ENCODE measurements around the gene USP51.
A peak's percentile ranks its signal among the peaks of the same experiment; 100 is the strongest.

The USP51 gene

DNA sequence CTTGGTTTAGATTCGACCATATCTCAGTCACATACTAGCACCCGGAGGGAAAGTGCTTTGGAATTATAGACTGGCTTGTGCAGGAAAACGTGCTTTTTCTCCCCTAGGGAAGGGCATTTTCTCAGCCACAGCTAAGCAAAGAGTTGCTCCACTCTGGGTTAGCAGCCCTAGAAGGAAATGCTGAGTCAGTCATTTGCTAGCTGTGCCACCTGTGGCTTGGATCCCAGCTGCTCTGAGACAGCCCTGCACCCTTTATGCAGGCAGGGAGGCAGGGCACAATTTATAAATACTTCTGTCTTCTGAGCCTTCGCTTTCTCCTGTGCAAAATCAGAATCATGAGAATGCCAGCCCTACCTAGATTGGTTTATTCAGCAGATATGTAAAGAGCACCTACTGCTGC, 1.3 kb upstream of the USP51 start:
- DNase-seq (ENCODE audit: extremely low read depth, low read depth), result no peak
- TF ChIP-seq, protein P1, sequence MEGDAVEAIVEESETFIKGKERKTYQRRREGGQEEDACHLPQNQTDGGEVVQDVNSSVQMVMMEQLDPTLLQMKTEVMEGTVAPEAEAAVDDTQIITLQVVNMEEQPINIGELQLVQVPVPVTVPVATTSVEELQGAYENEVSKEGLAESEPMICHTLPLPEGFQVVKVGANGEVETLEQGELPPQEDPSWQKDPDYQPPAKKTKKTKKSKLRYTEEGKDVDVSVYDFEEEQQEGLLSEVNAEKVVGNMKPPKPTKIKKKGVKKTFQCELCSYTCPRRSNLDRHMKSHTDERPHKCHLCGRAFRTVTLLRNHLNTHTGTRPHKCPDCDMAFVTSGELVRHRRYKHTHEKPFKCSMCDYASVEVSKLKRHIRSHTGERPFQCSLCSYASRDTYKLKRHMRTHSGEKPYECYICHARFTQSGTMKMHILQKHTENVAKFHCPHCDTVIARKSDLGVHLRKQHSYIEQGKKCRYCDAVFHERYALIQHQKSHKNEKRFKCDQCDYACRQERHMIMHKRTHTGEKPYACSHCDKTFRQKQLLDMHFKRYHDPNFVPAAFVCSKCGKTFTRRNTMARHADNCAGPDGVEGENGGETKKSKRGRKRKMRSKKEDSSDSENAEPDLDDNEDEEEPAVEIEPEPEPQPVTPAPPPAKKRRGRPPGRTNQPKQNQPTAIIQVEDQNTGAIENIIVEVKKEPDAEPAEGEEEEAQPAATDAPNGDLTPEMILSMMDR (IDR thresholded peaks at IDR 0.05; ENCODE audit: low read depth, low read length, missing control alignments), result no peak
- no peak overlapping the region for H3K4me3 ChIP-seq (replicated peaks; ENCODE audit: low read depth, low read length)

DNA sequence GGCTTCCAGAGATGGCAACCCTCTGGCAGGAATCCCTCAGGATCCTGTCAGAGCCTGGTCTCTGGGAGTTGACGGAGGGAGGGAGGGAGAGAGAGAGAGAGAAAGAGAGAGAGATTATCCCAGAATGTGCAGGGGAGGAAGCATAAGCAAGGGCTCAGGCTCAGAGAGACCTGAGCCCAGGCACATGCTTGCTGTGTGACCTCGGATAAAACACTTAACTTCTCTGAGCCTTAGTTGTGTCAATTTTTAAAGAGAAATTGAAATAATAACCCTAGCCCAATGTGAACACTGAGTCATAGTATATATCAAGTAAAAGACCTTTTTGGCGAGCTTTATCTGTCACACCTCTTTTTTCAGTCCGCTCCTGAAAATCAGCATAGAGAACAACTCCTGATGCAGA, 473 bp upstream of the USP51 start:
- TF ChIP-seq, protein P1 (IDR thresholded peaks at IDR 0.05; ENCODE audit: low read depth, low read length, missing control alignments), result no peak

DNA sequence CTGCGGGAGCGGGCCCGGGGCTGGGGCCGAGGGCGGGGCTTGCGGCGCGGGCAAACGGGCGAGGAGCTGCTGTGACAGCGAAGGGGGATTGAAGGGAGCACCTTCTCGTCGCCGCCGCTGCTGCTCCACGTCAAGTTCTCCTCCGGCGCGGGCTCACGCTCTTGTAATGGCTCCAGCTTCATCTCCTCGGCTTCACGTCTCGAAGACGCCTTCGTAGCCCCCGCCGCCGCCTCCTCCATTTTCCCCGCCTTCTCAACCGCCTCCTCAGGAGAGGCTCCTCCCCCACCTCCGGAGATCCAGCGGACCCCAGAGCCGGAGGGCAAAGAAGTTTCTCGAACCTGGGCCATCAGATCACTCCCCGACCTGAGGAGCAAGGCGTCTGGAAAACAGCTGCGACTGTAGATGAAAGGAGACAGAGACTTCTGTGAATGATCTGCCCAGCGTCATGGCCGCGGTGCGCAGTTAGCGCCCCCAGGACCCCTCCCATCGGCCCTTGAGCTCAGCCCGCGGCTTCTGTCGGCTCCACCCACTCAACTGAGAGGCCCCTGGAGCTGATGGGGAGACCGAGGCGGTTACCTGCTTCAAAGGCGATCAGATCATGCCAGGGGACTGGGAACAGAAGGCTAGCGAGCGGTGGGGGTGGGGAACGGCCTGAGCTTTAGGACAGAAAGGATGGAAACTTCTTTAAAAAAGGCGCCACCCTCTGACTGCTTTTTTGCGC, 895 bp downstream of the USP51 start:
- DNase-seq (ENCODE audit: extremely low read depth, low read depth), result no peak
- TF ChIP-seq, protein P1 (IDR thresholded peaks at IDR 0.05; ENCODE audit: low read depth, low read length, missing control alignments), result no peak
- peak overlapping the region; percentile 51 for H3K4me3 ChIP-seq (replicated peaks; ENCODE audit: low read depth, low read length)

More for the DNA sequence above, 473 bp upstream of the USP51 start:
- peak overlapping the region; percentile 51 for H3K4me3 ChIP-seq (replicated peaks; ENCODE audit: low read depth, low read length)
- DNase-seq (ENCODE audit: extremely low read depth, low read depth), result no peak

DNA sequence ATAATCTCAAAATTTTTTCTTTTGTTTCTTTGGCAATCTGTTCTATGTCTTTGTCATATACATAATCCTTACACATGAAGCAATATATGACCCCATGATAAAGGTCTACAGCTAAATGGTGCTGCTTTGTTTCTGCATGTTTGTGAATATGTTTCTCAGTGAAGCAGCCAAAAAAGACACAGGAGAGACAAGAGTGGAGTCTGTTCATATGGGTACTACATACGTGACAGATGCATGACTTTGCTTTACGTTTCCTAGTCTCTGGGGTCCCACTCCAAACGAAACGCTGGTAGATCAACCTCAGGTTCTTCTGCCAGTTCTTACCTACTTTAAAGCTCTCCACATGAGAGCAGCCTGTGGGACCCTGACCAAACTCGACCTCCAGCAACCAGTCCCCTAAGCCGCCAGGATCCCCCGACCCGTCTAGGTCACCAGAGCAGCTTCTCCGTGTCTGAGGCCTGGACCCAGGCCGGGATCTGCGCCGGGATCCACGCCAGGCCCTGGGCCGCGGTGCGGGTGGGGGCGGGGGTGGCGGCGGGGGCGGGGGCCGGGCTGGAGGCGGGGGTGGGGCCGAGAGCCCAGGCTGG, 1.5 kb downstream of the USP51 start:
- no peak for DNase-seq (ENCODE audit: extremely low read depth, low read depth)
- TF ChIP-seq, protein P1 (IDR thresholded peaks at IDR 0.05; ENCODE audit: low read depth, low read length, missing control alignments), result no peak
- peak overlapping the region; percentile 51 for H3K4me3 ChIP-seq (replicated peaks; ENCODE audit: low read depth, low read length)

DNA sequence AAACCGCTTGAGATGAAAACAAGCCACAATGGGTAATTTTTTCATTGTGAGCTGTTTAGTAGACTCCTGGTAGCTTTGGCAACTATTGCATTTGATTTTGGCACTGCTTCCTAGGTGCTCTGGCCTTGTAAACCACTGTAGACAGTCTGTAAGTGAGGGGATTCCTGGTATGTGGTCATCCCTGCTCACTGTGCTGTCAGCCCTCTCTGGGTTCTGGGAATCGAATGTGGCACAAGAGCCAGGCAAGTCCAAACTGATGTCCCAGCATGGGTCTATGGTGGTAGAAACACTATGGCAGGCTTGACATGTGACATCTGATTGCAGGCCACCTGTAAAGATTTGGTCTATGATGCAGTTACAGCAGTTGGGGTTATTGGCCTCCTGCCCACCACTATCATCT, 2.5 kb downstream of the USP51 start:
- H3K4me3 ChIP-seq (replicated peaks; ENCODE audit: low read depth, low read length), result no peak overlapping the region
- no peak for DNase-seq (ENCODE audit: extremely low read depth, low read depth)
- TF ChIP-seq, protein P1 (IDR thresholded peaks at IDR 0.05; ENCODE audit: low read depth, low read length, missing control alignments), result no peak

DNA sequence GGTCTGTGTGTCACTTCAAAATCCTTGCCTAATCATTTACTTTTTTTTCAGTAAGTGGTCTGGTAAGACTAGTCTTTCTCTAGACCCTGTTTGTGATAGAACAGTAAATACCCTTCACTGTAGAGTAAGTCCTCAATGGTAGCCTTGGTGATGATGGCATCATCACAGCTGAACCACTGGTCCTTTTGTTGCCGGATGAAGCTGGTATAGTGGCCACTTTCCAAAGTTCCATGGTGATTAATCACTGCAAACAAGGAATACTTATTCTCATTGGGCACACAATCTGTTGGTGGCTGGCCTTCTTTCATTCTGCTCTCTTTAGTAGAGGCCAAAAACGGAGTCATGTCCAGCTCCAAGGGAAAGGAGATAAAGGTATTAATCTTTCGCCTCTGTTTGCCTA, 2.9 kb downstream of the USP51 start:
- TF ChIP-seq, protein P1 (IDR thresholded peaks at IDR 0.05; ENCODE audit: low read depth, low read length, missing control alignments), result no peak
- no peak overlapping the region for H3K4me3 ChIP-seq (replicated peaks; ENCODE audit: low read depth, low read length)
- no peak for DNase-seq (ENCODE audit: extremely low read depth, low read depth)

Data from HFF-Myc (cell line).